ENCODE measurements around the gene SAP30BP.

Gene SAP30BP

GRCh38 chr17:75652341-75652740 lies 14.8 kb upstream of the SAP30BP start:
- no peak for DNase-seq

DNA sequence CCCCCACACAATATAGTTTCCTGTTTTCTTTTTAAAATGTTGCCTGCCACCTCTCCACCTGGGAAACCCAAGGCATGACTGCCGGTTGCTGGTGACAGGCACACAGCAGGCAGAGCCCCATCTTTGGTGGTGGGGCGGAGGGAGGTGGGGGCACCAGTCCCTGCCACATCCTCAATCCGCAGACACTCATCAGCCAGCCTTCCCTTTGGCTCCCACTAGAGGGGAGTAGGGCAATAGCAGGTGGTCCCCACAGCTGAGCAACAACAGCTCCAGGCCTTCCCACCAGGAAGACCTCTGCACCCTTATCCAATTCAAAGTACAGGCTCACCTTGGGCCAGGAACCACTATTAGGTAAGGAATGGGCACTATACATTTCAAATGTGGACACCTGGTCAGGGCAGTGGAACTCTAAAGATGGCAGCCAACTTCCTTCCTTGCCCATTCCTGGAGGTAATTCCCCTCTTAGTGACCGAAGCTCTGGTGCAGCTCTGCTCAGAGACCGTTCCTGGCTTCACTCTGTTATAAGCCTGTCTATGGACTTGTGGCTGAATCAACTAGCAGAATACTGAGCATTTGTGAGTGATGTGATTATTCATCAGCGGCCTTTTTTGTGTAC lies 14.1 kb upstream of the SAP30BP start:
- DNase-seq, result no peak

DNA sequence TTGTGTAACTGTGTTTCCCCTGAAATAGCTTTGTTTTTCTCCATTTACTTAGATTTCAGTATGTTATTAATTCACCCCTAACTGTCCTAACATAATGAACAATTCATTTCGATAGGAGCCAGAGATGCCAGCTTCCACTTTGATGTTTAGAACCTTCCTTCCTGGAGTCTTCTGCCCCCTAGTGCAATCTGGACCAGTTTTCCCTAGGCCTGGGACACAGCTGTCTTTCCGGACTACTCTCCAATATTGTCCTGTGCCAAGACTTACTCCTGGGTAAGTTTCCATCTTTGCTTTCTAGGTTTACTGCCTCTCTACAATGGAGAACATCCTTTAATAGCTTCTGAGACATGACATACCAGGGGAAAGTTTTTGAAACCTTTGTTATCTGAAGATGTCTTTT lies 13.0 kb upstream of the SAP30BP start:
- no peak for DNase-seq

DNA sequence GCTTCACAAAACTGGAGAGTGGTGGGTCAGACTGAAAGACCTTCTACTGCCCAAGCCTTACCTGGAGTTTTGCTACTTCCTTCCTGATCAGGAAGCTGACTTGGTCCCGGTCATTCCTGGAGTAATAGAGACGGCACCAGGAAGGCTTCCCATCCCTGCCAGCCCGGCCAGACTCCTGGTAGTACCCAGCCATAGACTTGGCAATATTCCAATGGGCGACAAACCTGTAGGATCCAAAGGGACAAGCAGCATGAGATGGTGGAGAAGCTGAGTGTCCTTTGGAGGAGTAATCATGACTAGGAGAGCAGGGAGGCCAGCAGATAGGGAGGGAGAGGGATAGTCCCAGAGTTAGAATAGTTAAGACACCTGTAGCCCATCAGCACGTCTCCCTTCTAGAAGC lies 8.9 kb upstream of the SAP30BP start:
- DNase-seq, result no peak

DNA sequence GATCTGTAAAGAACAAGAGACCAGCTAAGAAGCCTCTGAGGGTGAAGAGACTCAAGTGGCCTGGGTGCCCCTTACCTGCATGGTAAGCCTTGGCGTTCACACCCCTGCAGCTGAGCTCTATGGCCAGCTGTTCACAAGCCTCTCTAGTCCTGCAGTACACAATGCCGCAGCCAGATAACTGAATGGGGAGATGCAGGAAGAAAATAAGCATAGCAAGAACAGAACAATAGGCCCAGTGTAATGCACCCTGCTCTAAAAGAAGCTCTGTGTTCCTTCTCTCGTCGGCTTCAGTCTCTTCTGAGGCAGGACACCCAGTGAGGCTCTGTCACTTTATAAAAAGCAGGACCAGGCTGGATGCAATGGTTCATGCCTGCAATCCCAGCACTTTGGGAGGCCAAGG lies 5.6 kb upstream of the SAP30BP start:
- DNase-seq, result no peak

GRCh38 chr17:75662511-75662910 lies 4.6 kb upstream of the SAP30BP start:
- no peak for DNase-seq

DNA sequence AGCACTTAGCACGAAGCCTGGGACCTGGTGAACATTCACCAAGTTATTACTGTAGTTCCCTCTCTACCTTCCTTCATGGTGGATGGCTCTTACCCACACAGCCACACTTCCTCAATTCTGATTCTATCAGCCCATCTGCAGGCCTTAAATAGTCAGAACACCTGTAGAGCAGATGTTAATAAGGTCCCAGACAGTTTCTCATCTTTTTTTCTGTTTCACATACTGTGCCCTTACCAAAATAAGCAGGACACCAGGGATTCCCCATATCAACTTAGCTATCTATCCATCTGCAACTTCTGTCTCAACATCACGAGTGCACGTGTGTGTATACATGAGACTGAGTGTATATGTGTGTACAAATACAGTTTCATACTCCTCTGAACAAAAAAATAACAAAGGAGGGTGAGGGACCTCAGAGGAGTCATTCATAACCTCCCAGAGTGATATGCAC lies 3.0 kb upstream of the SAP30BP start:
- DNase-seq, result no peak

DNA sequence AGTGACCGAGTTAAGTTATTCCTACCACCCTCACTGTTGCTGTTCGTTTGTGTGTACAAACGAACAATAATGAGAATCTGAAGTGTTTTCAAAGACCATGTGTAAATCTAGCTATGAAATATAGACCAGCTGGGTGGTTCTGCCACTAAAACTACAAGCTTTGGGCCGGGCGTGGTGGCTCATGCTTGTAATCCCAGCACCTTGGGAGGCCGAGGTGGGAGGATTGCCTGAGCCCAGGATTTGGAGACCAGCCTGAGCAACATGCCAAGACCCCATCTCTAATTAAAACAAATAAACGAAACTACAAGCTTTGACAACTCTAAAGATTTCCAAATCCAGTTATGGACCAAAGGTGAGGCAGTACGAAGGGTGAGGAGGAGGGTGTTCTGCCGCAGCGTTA lies 1.2 kb upstream of the SAP30BP start:
- DNase-seq, result no peak

- no peak for DNase-seq
Observed at GRCh38 chr17:75667825-75668224, 687 bp downstream of the SAP30BP start.

- no peak for DNase-seq
Observed at GRCh38 chr17:75668489-75668888, 1.4 kb downstream of the SAP30BP start.

DNA sequence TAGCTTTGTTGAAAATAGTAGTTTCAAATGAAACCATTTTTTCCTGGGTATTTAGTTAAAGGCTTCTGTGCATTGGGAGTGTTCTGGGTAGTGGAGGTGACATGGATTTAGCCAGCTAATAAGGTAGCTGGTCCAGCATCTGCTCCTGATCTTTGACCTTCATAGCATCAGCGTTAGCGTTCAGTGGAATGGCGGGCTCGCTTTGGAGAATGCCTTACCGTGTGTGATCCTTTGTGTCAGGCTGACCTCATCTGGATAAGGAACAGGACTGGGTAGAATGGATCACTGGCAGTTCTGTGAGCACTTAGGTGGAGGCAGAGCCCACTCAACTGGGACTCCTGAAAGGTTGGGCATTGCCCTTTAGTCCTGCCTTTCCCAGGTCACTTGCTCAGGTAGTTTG lies 3.7 kb downstream of the SAP30BP start:
- DNase-seq, result no peak

DNA sequence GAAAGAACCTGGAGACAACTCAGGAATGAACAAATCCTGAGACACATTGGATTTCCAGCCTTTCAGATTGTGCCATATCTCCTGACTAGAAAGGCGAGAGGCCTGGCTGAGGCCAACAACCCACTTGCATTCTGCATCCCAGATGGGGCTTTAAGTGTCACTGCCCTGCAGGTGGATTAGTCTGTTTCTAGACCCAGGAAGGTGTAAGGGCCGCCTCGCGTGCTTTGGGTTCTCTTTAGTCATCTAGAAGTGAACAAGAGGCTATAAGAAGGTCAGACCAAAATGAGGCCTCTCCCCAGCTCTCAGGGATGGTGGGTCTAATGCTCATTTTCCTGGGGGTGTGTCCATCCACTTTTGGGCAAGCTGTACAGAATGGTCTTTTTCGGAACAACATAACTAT lies 4.9 kb downstream of the SAP30BP start:
- no peak for DNase-seq

DNA sequence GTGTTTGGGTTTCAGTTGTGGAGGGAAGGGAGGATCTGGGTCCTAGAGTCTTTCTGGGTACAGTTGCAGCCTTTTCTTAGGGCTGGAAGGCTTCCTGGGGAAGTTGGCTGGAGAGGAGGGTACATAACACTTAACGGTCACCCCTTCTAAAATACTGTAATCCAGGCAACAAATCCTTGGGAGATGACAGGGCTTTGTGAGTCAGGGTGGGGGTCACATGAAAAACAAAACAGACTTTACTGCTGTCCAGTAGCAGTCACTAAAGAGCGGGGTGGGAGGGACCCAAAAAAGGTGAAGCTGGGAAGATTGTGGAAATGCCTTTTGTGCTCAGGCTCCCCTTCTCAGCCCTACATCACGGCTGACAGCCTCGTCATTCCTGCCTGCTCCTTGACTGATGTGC lies 6.3 kb downstream of the SAP30BP start:
- DNase-seq, result no peak

- DNase-seq, result no peak
Observed at GRCh38 chr17:75676461-75676860, 9.3 kb downstream of the SAP30BP start.

- no peak for DNase-seq
Observed at GRCh38 chr17:75679706-75680211, 12.6 kb downstream of the SAP30BP start.

GRCh38 chr17:75680431-75680830 lies 13.3 kb downstream of the SAP30BP start:
- DNase-seq, result no peak

GRCh38 chr17:75681289-75681688 lies 14.2 kb downstream of the SAP30BP start:
- DNase-seq, result no peak

- no peak for DNase-seq
Observed at GRCh38 chr17:75683583-75683982, 16.4 kb downstream of the SAP30BP start.

GRCh38 chr17:75684249-75684648 lies 17.1 kb downstream of the SAP30BP start:
- DNase-seq, result no peak

- DNase-seq, result no peak
Observed at GRCh38 chr17:75684924-75685323, 17.8 kb downstream of the SAP30BP start.

- DNase-seq, result no peak
Observed at GRCh38 chr17:75685499-75685898, 18.4 kb downstream of the SAP30BP start.

- DNase-seq, result no peak
Observed at GRCh38 chr17:75688209-75688825, 21.2 kb downstream of the SAP30BP start.

- DNase-seq, result no peak
Observed at GRCh38 chr17:75689441-75689873, 22.3 kb downstream of the SAP30BP start.

- no peak for DNase-seq
Observed at GRCh38 chr17:75691371-75691791, 24.2 kb downstream of the SAP30BP start.
